GM23338 (cell line): ENCODE results near the gene PHLDB1. TPM values are rescaled to one million over a fixed set of nuclear protein-coding genes. Genes with fewer than 3 reads are reported as not detected.

Source experiments
- ATAC-seq: fragments of 200-7000 bp; cut with Tn5 transposase; 3 replicates; pipeline ENCODE4 v1.9.1; 2020
- DNase-seq: peaks from one replicate; pipeline ENCODE4 v3.0.0-alpha.2; 2015; ENCODE audit warnings: low spot score
- H2AFZ ChIP-seq: fragments of 200-600 bp; sonication (generic); 2 replicates; pipeline ENCODE4 v1.8.0; 2016; ENCODE audit warnings: antibody characterized with exemption, mild to moderate bottlenecking, moderate library complexity
- H3F3A ChIP-seq: fragments of 200-600 bp; sonication (generic); replicated peaks from 2 replicates; pipeline ENCODE4 v1.8.0; 2017; ENCODE audit warnings: antibody characterized with exemption, mixed run types, low read depth
- H3K27ac ChIP-seq: fragments of 200-600 bp; sonication (generic); 2 replicates; pipeline ENCODE4 v1.6.1; 2016; ENCODE audit warnings: low read depth
- H3K27me3 ChIP-seq: fragments of 200-600 bp; sonication (generic); 2 replicates; pipeline ENCODE4 v1.8.0; 2016; ENCODE audit warnings: mild to moderate bottlenecking, mixed run types, moderate library complexity; ENCODE audit not compliant: insufficient read depth
- H3K36me3 ChIP-seq: fragments of 200-600 bp; sonication (generic); 2 replicates; pipeline ENCODE4 v1.8.0; 2016; ENCODE audit warnings: mild to moderate bottlenecking; ENCODE audit not compliant: insufficient read depth
- H3K4me1 ChIP-seq: fragments of 200-600 bp; sonication (generic); 2 replicates; pipeline ENCODE4 v1.8.0; 2016; ENCODE audit warnings: mild to moderate bottlenecking, moderate library complexity; ENCODE audit not compliant: insufficient read depth
- H3K4me2 ChIP-seq: fragments of 200-600 bp; sonication (generic); 2 replicates; pipeline ENCODE4 v1.7.1; 2017; ENCODE audit warnings: mixed run types
- H3K4me3 ChIP-seq: fragments of 200-600 bp; sonication (generic); 2 replicates; pipeline ENCODE4 v1.6.1; 2016; ENCODE audit warnings: mixed run types
- H3K79me2 ChIP-seq: fragments of 200-600 bp; sonication (generic); replicated peaks from 2 replicates; pipeline ENCODE4 v1.8.0; 2017; ENCODE audit warnings: mild to moderate bottlenecking; ENCODE audit not compliant: insufficient read depth
- H3K9me2 ChIP-seq: fragments of 200-600 bp; sonication (generic); 2 replicates; pipeline ENCODE4 v1.8.0; 2017; ENCODE audit not compliant: insufficient read depth
- H4K20me1 ChIP-seq: fragments of 200-600 bp; sonication (generic); replicated peaks from 2 replicates; pipeline ENCODE4 v1.8.0; 2017; ENCODE audit warnings: mild to moderate bottlenecking; ENCODE audit not compliant: insufficient read depth
- H3K27ac Mint-ChIP-seq: 2 replicates; pipeline ENCODE4 v1.8.0; 2020; ENCODE audit warnings: inconsistent platforms, mild to moderate bottlenecking, moderate library complexity, mixed read lengths
- H3K27me3 Mint-ChIP-seq: 3 replicates; pipeline ENCODE4 v1.8.0; 2022; ENCODE audit warnings: low read depth, mild to moderate bottlenecking, moderate library complexity, mixed read lengths, inconsistent platforms; ENCODE audit not compliant: insufficient read depth, poor library complexity
- H3K36me3 Mint-ChIP-seq: 3 replicates; pipeline ENCODE4 v1.8.0; 2021; ENCODE audit warnings: low read depth, mild to moderate bottlenecking, inconsistent platforms, moderate library complexity, mixed read lengths
- H3K4me1 Mint-ChIP-seq: 3 replicates; pipeline ENCODE4 v1.8.0; 2020; ENCODE audit warnings: mild to moderate bottlenecking, inconsistent platforms, mixed read lengths
- H3K4me3 Mint-ChIP-seq: 3 replicates; pipeline ENCODE4 v1.8.0; 2021; ENCODE audit warnings: moderate library complexity, mild to moderate bottlenecking, inconsistent platforms, mixed read lengths
- H3K9me3 Mint-ChIP-seq: 3 replicates; pipeline ENCODE4 v1.8.0; 2020; ENCODE audit warnings: moderate library complexity, mild to moderate bottlenecking, inconsistent platforms, mixed read lengths
- NANOG ChIP-seq: IDR thresholded peaks from 2 replicates; pipeline ENCODE4 v1.6.1; 2016; ENCODE audit warnings: antibody characterized with exemption, borderline replicate concordance
- POLR2AphosphoS5 ChIP-seq: IDR thresholded peaks from 2 replicates; pipeline ENCODE4 v1.6.1; 2016; ENCODE audit warnings: antibody characterized with exemption, low read depth
- STAT1 ChIP-seq: IDR thresholded peaks from one replicate; pipeline ENCODE4 v1.6.1; 2016; ENCODE audit warnings: antibody characterized with exemption; ENCODE audit not compliant: unreplicated experiment
- ZNF114 ChIP-seq: fragments of 250-450 bp; sonication (Bioruptor Pico); IDR thresholded peaks from 2 replicates; pipeline ENCODE4 v1.5.0; 2020; ENCODE audit warnings: mild to moderate bottlenecking, moderate library complexity
- ZNF462 ChIP-seq: fragments of 250-450 bp; sonication (Bioruptor Pico); IDR thresholded peaks from 2 replicates; pipeline ENCODE4 v1.5.0; 2020; ENCODE audit warnings: mild to moderate bottlenecking, moderate library complexity
- polyA plus RNA-seq: library from polyadenylated mRNA; unstranded; fragments of >200 nt; fragmentation: Nextera tagmentation; extraction: Ambion mirVana; gene quantifications from 2 replicates; pipeline ENCODE4 v1.2.1, GENCODE V29; 2016
- total RNA-seq: library from RNA; depleted of rRNA; stranded (reverse); fragments of >200 nt; shearing (Covaris generic); gene quantifications from 2 replicates; pipeline ENCODE4 v1.2.3, GENCODE V29; 2014
- TF ChIP-seq, protein P1 (sequence below): IDR thresholded peaks from 2 replicates; pipeline ENCODE4 v1.6.1; 2016; ENCODE audit warnings: antibody characterized with exemption
- TF ChIP-seq, protein P2 (sequence below): IDR thresholded peaks from one replicate; pipeline ENCODE4 v1.6.1; 2018; ENCODE audit warnings: antibody characterized with exemption; ENCODE audit not compliant: unreplicated experiment

PHLDB1 gene
- total and polyA plus RNA-seq, 2 experiments from 2014 or later = 46.0 to 85.2 TPM

DNA sequence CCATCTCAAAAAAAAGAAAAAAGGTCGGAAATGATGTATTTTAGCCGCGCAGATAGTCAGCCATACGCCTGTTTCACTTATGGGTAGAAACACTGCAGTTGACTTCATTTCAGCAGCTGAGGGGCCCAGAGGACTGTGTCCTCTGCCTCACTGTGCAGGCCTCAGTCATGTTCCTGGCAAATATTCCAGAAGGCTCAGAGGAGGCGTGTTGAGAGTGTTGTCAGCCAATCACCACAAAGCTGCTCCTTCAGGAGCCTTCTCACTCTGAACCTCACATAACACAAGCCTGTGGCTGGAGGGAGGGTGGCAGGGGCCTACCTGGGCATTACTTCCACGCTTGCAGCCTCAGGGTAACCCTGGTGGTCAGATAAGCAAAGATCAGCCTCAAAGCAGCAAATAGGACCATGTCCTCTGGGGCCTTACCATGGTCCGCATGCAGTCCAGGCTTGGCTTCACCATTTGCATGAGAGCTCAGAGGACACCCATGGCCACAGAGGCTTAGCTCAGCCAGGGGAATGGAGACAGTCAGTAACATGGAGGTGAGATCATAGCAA is 89.3 kb downstream of the PHLDB1 start (continued):
- no peak for TF ChIP-seq ZNF462 (CRISPR knock-in tag)

GRCh38 chr11:118697346-118697745 is 89.9 kb downstream of the PHLDB1 start:
- 0 out of 2 replicates have a peak, but pooled peaks cover 6% of the 10 kb centered on the region for H3F3A ChIP-seq
- H3K27me3 ChIP-seq = no peaks in the 10 kb centered on the region
- H3K79me2 ChIP-seq = no peaks in the 10 kb centered on the region
- no peaks in the 10 kb centered on the region for H3K9me2 ChIP-seq
- peaks cover 18% of the 10 kb centered on the region for H3K36me3 Mint-ChIP-seq
- H3K4me3 ChIP-seq = no peak overlapping the region
- no peak overlapping the region for H3K27ac Mint-ChIP-seq
- no peak overlapping the region for H3K4me2 ChIP-seq
- DNase-seq = no peak
- H4K20me1 ChIP-seq = no peaks in the 10 kb centered on the region
- no peak for ATAC-seq
- peaks cover 10% of the 10 kb centered on the region for H3K27me3 Mint-ChIP-seq
- no peaks in the 10 kb centered on the region for H3K36me3 ChIP-seq
- no peak overlapping the region for H2AFZ ChIP-seq
- peaks cover 24% of the 10 kb centered on the region for H3K9me3 Mint-ChIP-seq
- H3K27ac ChIP-seq = no peak overlapping the region
- peaks cover 8% of the 10 kb centered on the region; the same call in 1 of the 2 replicates for H3K4me1 ChIP-seq
- peaks cover 23% of the 10 kb centered on the region for H3K4me1 Mint-ChIP-seq
- H3K4me3 Mint-ChIP-seq = no peak overlapping the region
- no peak for TF ChIP-seq NANOG
- no peak for TF ChIP-seq ZNF114
- TF ChIP-seq, protein P1, sequence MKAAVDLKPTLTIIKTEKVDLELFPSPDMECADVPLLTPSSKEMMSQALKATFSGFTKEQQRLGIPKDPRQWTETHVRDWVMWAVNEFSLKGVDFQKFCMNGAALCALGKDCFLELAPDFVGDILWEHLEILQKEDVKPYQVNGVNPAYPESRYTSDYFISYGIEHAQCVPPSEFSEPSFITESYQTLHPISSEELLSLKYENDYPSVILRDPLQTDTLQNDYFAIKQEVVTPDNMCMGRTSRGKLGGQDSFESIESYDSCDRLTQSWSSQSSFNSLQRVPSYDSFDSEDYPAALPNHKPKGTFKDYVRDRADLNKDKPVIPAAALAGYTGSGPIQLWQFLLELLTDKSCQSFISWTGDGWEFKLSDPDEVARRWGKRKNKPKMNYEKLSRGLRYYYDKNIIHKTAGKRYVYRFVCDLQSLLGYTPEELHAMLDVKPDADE = no peak
- TF ChIP-seq, protein P2, sequence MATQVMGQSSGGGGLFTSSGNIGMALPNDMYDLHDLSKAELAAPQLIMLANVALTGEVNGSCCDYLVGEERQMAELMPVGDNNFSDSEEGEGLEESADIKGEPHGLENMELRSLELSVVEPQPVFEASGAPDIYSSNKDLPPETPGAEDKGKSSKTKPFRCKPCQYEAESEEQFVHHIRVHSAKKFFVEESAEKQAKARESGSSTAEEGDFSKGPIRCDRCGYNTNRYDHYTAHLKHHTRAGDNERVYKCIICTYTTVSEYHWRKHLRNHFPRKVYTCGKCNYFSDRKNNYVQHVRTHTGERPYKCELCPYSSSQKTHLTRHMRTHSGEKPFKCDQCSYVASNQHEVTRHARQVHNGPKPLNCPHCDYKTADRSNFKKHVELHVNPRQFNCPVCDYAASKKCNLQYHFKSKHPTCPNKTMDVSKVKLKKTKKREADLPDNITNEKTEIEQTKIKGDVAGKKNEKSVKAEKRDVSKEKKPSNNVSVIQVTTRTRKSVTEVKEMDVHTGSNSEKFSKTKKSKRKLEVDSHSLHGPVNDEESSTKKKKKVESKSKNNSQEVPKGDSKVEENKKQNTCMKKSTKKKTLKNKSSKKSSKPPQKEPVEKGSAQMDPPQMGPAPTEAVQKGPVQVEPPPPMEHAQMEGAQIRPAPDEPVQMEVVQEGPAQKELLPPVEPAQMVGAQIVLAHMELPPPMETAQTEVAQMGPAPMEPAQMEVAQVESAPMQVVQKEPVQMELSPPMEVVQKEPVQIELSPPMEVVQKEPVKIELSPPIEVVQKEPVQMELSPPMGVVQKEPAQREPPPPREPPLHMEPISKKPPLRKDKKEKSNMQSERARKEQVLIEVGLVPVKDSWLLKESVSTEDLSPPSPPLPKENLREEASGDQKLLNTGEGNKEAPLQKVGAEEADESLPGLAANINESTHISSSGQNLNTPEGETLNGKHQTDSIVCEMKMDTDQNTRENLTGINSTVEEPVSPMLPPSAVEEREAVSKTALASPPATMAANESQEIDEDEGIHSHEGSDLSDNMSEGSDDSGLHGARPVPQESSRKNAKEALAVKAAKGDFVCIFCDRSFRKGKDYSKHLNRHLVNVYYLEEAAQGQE = no peak
- no peak for TF ChIP-seq POLR2AphosphoS5
- no peak for TF ChIP-seq STAT1
